Kidney glomerular epithelial cell (primary cell): ENCODE measurements around the gene PAWR.
"Not testable (repeated sequence)": the region's sequence is repeated elsewhere in the genome, so short reads cannot be mapped to it uniquely, and the experiment has no call there.

Experiments used
- DNase-seq: peaks from one replicate; lab custom pipeline; 2025; lab: John Stamatoyannopoulos, UW

The PAWR gene

GRCh38 chr12:79687711-79688260 is 3.0 kb downstream of the PAWR start:
- peak; percentile 36 for DNase-seq

GRCh38 chr12:79686171-79686570 is 4.6 kb downstream of the PAWR start:
- no peak for DNase-seq

- DNase-seq: peak; percentile 90
These were observed 5.7 kb downstream of the PAWR start for GRCh38 chr12:79685068-79685467.

DNA sequence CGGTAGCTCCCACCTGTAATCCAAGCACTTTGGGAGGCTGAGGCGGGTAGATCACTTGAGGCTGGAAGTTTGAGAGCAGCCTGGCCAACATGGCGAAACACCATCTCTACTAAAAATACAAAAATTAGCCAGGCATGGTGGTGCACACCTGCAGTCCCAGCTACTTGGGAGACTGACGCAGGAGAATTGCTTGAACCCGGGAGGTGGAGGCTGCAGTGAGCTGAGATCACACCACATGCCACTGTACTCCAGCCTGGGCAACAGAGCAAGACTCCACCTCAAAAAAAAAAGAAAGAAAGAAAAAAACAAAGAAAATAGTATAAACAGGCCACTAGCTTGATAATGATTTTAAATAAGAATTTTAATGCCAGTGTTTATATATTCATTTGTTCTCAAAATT is 6.4 kb downstream of the PAWR start:
- not testable (repeated sequence) for DNase-seq

- DNase-seq: no peak
These were observed 8.2 kb downstream of the PAWR start for GRCh38 chr12:79682593-79682992.

GRCh38 chr12:79681008-79681590 is 9.7 kb downstream of the PAWR start:
- peak; percentile 32 for DNase-seq

DNA sequence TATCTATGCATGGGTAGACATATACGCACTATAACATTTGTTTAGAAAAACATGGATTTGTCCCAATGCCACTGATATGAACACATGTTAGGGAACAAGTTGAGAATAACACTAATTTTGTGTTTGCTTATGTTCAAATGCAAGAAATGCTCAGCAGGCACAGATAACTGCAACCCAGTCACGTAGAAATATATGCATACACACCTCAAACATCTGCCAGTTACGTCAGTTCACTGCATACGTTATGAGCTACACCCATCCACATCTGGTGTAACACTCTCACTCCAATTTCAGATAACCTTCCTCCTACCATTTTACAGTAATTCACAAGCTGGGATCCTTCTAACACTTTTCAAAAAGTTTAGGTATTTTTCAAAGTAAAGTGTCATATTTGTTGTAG is 10.7 kb downstream of the PAWR start:
- no peak for DNase-seq

DNA sequence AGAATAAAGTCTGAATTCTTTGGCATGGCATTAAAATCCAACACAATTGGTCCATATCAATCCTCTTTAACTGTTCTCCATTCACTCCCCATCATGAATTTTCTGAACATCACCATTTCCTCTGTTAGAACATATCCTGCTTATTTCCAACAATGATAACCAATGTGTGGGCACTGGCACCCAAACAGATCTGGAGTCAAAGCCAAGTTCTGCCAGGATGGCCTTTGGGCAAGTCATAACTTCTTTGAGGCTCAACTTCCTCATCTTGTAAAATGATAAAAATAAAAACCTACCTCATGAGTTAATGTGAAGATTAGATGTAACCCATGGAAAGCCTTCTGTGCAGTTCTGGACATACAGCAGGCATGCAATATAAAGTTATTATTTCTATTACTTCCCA is 12.5 kb downstream of the PAWR start:
- no peak for DNase-seq

DNA sequence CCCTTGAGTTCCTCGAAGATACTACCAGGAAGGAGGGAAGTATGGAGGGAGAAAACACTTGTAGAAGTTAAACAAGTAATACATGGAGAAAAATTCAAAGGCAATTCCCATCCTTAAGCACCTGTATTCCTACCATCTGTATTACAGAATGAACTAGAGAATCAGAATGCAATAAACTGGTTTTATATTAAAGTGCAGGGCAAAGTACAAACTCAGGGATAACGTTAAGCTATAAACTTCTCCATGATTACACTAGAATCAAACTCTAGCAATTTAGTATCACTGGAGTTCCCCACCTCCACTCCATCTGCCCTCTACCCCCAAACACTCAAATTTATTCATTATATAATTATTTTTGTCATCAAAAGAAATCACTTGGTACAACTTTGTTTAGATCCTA is 13.1 kb downstream of the PAWR start:
- no peak for DNase-seq

GRCh38 chr12:79676579-79676978 is 14.2 kb downstream of the PAWR start:
- DNase-seq: no peak

DNA sequence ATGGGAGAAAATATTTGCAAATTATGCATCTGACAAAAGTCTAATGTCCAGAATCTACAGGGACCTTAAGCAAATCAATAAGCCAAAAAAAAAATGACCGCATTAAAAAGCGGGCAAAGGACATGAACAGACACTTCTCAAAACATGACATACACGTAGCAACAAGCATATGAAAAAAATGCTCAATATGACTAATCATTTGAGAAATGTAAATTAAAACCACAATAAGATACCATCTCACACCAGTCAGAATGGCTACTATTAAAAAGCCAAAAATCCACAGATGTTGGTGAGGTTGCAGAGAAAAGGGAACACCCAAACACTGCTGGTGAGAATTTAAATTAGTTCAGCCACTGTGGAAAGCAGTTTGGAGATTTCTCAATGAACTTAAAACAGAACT is 16.1 kb downstream of the PAWR start:
- no peak for DNase-seq

DNA sequence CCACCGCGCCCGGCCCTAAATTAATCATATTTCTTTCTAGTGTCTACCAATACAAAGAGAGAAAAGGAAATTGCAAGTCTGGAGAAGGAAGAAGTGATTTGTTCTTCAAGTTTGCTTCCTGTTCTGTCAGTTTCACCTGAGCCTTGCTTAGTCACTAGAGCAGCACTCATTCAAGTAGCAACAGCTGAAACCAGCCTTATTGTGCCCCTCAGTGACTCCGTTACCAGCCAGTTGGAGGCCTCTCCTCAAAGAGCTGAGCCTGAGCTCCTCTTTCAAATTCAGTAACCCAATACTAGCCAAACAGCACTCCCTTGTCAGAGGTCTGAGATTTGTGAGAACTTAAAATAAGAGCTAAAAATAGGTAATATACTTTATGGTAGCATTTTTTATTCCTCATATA is 17.4 kb downstream of the PAWR start:
- no peak for DNase-seq

GRCh38 chr12:79668113-79668512 is 22.7 kb downstream of the PAWR start:
- DNase-seq: no peak

GRCh38 chr12:79665212-79665887 is 25.4 kb downstream of the PAWR start:
- DNase-seq: no peak

GRCh38 chr12:79664518-79664917 is 26.2 kb downstream of the PAWR start:
- DNase-seq: no peak

GRCh38 chr12:79662046-79662811 is 28.5 kb downstream of the PAWR start:
- DNase-seq: no peak

- DNase-seq: no peak
These were observed 29.1 kb downstream of the PAWR start for GRCh38 chr12:79661629-79662028.

DNA sequence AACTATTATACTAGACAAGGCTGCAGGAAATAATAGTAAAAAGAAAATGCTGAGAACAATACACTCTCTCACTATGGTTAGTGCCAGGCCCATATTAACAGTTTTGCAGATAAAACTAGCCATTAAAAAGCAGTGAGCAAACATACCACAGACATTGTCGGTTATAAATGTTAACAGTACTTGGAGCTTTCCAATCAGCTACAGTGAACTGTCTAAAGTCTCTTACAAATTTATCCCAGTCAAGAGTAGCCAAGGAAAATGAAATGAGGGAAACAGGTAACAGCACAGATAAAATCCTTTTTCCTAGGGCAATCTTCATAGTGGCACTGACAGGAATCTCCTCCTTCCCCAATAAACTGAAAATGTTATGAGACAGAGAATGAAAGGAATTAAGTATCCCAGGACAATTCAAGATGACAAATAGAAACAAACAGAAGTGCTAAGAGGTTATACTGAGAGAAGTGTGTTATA is 30.8 kb downstream of the PAWR start:
- DNase-seq: no peak

DNA sequence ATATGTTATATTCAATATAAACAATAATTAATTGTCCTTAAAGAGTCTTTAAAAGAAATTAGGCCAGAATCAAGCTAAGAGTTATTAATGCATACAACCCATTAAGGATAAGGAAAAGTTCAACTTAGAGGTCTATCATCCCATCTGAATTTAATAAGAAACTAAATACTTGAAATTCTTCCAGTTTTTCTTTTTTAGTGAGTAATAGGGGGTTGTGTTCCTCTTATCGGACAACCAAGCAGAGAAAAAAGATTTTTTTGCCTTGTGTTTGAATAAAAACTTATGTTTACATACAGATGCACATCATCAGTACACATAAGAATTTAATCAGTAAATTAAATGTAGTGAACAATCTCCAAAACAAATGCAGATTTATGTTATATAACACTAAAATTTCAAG is 32.5 kb downstream of the PAWR start:
- no peak for DNase-seq

GRCh38 chr12:79657136-79657535 is 33.6 kb downstream of the PAWR start:
- no peak for DNase-seq

DNA sequence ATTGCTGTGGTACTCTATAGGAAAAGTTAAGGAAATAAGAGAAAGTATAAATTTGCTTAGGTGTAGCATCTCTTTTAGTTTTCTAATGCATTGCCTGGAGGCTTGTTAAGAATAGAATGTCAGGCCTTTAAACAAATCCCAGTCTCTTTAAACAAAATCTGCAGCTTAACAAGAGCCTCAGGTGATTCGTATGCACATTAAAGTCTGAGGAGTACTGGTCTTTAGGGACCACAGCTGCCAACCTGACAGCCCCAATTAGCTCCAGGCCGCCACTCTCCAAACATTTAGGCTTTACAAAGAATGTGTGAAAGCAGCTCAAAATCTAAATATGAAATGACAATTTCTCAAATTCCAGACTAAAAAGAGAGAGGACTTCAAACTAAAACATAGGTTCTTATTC is 35.7 kb downstream of the PAWR start:
- DNase-seq: no peak

DNA sequence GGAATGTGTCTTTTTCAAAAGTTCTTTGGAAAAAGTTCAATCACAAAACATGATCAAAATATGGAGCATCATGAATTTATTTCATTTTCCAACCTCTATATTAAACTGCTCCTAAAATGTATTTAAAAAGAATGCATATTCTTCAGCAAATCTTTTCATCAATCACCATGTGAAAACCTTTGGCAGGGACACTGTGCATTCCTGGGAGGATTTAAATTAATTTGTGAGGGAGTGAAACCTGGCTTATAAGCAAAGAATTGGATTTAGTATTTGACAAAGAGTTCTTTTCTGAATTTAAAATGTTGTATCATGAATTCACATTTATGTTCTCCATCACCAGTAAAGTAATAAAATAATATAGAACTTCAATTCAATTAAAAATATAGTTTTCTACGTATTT is 38.2 kb downstream of the PAWR start:
- no peak for DNase-seq

- DNase-seq: no peak
These were observed 40.3 kb downstream of the PAWR start for GRCh38 chr12:79650440-79650839.
